HG02798 (cell line): Measurements from ENCODE around the gene STK33.

ENCODE experiments used
- ATAC-seq: cut with Tn5 transposase; IDR thresholded peaks from one replicate; pipeline ENCODE4 v1.9.1; 2021; ENCODE audit warnings: mild to moderate bottlenecking; ENCODE audit not compliant: unreplicated experiment, poor library complexity

STK33 gene

DNA sequence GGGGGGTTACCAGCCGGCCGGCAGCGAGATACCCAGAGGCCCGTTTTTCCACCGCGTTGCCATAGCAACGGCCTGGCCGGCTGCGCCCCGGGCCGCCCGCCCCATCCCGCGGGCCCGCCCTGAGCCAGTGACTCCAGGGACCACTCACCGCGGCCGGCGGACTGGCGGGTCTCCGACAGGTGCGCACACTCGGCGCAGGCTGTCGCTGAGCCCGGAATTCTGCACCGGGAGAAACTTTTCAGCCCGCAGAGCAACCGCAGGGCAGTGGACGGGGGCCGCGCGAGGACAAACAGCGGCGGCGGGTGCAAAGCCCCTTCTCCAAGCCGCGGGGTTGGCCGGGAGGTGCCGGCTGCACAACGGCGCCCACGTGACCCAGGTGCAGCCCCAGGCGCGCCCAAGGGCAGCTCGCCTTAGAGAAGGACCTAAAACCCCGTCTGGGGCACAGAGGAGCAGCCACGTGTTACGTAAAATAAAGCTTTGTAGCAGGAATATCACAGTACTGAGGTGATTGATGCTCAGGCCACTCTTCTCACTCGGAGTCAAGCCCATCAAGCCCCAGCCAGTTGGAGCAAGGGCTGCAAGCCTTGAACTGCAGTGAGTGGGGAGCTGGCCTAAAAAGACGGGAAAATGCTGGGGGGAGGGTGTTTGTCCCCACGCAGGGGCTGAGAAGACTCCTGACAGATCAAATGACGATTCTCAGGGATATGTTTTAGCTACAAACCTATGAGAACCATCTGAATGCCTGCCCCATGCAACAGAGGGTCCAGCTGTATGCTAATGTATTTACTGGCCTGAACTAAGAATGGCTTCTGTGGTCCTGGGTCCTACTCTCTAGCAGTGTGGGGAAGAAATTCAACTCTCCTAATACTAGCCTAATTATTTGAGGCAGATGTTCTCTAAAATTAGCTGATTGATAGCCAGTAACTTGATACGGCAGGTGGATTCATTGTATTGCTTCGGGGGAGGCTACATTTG lies at the start of gene STK33:
STK33 (minus strand) TSS at position 294 of the 975 bp plus-strand sequence. CDS start 119,323 bp downstream, outside the sequence.
- ATAC-seq = peak; percentile 96

DNA sequence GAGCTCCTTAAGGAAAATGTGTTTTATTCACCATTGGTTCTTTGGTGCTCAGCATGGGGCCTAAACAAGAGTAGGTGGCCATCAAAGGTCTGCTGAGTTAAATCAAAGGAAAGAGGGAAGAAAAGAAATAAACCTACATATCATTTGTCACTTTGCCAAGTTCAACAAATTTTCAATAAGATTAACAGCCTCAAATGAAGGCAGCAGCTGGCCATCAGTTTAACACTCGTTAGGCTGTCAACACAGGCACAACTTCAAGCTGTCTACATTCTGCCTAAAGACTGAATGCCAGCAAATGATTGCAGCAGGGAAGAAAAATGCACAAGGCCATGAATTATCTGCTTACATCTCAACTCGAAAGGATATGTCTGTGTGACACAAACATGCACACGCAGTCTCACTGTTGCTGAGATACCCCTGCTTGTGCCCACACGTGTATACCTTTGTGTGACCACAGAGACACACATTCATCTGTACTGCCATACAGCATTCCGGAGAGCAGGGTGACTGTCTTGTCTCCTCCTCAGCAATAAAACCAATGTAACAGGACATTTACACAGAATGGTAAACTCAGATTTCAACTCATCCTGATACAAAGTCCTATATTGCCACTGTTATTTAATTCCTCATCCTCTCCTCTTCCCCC lies 48.3 kb upstream of the STK33 start:
- no peak for ATAC-seq

DNA sequence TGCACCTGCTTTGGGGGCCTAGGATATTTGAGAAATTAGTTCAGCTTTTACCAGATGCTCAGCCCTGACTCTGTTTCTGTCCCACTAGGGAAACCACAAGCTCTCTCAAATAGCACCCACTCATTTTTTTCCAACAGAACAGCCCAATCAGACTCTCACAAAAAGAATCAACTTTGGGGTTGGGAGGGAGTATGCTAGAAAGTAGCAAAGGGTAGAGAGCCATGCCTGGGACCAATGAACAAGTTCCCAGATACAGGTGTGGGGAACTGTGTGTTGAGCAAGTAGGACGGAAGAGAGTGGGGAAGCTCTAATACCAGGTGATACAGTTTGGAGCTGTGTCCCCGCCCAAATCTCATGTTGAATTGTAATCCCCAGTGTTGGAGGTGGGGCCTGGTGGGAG lies 47.3 kb upstream of the STK33 start:
- ATAC-seq = no peak

DNA sequence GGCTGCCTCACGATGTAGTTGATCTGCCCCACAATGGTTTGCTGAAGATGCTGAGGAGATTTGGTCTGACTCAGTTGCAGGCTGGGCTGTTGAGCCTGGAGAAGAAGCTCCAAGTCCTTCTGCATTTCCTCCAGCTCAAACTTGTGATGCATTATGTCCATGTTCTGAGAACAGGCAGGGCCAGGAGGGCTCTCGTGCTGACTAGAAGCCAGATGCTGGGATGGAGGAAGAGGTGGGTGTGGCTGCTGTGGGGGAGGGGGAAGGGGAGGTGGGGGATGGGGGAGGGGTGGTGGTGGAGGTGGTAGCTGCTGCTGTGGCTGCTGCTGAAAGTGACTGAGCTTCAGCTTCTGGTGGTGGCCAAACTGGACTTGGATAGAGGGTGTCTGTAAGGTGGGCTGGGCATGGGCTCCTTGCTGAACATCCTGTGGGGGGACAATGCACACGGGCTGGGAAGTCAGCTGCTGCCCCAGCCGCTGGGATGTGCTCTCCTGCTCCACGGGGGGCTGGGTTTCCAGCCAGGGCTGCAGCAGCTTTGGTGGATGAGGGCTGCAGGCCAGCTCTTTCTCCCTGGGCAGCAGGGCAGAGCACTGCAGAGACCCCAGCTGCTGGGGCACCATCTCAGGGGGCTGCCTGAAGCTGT lies 46.4 kb upstream of the STK33 start:
- no peak for ATAC-seq

DNA sequence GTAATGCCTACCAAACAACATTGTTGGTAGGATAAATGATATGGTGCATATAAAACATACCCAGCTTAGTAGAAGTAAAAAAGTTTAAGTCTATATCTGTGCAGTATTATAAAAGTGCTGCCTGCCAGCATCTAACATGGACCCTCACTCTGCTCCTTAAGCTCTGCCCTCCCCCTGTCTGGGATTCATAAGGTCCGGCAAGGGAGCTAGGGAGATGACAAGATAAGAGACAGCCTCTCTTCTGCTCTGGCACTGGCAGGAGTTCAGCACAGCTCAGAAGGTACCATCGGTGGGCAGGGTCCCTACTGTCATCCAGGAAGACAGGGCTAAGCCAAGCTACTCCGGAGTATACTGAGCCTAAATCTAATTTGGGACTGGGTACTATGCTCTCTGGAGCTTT lies 45.6 kb upstream of the STK33 start:
- ATAC-seq = no peak

DNA sequence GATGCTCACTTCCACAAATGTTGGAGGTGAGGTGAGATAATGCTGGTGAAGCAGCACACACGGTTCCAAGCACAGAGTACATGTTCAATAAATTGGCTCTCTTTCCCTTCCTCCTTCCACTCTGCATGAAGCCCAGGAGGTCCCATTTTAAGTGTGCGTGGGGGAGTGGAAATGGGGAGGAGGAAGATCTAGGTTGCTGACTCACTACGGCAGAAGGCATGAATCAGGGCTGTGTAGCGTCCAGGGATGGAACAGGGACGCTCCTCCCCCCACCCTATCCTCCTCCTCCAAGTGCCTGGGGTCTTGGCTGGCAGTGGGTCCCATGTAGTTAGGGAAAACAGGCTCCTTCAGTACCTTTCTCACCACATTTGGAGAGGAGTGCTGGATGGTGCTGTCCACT lies 44.3 kb upstream of the STK33 start:
- no peak for ATAC-seq

DNA sequence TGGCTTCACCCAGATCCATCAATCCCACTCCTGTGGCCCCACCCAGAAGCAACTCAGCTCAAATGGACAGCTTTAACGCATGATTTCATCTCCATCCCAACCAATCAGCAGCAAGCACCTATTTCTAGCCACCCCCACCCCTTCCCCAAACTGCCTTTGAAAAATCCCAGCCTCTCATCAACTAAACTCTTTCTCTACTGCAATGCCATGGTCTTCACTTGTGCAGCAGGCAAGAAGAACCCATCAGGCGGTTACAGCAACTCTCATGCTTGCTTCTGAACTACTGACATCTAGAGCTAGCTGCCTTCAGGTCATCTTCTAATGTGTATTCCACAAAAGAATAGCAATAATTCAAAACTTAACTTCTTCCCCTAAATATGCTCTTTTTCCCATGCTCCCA lies 42.1 kb upstream of the STK33 start:
- no peak for ATAC-seq

DNA sequence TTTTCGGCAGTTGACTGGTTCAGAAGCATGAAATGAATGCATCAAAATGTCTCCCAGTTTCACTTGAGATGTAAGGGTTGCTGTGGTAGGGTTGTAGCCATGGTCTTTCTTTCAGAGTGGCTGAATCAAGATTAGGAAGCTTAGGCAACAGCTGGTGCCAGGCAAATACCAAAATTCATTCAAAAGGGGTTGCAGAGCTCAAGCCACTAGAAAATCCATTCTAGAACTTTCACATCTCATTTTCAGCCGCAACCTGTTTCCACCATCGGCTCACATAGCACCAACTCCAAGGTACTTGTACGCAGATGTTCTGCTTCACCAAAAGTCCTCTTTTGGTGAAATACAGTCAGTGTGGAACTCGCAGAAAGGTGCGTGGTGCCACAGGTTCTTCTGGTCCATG lies 40.5 kb upstream of the STK33 start:
- ATAC-seq = no peak

DNA sequence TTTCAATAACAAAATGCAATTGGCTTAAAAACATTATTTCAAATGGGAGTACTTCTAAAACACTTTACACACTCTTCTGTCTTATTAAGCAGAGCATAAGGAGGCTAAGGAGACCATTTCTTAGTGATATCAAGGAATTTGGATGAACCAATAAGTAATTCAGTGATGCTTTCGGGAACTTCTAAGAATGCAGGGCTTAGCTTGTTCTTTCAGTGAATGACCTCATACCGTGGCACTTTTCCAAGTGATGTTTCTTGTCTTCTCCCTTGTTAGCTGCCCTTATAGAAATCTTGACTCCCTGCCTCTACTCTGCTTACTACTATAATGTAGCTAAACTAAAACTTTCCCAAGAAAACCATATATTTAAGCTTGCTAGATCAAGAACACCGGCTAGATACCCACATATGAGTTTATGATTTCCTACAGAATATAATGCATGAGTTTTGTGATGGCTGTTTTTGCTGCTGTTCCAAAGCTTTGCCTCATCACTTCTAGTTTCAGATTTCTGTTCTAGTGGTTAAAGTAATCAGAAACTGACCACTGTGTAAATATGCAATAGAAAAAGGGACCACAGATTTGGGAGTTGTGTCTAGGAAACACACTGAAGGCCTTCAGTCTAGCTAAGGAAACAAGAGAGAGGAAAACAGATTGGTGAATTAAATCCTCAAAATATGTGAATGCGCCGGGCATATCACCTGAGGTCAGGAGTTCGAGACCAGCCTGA lies 37.5 kb upstream of the STK33 start:
- no peak for ATAC-seq

DNA sequence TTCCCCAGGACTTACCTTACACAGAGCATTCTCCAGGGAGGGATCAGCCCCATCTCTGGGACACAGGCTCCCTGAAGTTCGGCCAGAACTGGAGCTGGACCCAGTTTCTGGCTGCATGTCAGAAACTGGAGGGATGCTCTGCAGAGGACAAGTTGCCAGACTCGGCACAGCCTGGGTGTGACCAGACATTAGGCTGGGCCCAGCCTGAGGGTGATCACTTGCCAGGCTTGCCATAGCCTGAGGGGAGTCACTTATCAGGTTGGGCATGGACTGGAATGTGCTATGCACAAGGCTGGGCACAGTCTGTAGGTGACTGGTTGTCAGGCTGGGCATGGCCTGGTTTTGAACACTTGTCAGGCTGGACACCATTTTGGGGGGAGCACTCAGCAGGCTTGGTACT lies 30.7 kb upstream of the STK33 start:
- ATAC-seq = no peak

DNA sequence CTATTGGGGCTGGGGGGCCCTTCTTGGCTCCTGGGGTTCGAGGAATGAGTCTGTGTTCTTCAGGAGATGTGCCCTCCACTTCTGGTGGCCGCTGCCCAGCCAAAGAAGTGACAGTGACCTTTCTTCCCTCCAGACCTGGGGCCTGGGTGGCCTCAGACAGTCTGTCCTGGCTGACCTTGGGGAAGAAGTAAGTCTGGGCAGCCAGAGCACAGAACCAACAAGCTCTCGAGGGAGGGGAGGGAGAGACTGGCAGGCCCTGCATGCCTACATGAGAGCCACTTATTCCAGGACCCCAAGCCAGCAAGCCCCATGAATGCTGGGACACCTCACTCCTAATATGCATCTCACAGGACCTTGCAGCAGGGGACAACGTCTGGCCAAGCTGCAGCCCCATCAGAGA lies 27.1 kb upstream of the STK33 start:
- no peak for ATAC-seq

DNA sequence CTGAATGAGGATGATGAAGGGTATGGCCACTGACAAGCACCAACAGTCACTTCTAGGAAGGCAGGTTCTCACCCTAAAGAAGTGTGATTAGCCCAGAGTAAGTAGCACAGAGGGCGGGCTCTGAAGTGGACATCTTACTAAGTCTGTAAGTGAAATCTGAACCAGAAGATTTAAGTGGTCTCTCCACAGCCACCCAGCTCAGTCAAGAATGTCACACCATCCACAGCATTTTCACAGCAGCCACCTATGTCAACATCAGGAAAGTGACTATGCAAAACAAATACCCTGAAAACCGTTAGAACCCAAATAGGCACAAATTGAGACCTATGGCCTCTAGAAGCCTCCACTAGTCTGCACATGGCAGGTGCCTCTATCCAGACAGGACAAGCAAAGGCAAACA lies 23.0 kb upstream of the STK33 start:
- no peak for ATAC-seq

DNA sequence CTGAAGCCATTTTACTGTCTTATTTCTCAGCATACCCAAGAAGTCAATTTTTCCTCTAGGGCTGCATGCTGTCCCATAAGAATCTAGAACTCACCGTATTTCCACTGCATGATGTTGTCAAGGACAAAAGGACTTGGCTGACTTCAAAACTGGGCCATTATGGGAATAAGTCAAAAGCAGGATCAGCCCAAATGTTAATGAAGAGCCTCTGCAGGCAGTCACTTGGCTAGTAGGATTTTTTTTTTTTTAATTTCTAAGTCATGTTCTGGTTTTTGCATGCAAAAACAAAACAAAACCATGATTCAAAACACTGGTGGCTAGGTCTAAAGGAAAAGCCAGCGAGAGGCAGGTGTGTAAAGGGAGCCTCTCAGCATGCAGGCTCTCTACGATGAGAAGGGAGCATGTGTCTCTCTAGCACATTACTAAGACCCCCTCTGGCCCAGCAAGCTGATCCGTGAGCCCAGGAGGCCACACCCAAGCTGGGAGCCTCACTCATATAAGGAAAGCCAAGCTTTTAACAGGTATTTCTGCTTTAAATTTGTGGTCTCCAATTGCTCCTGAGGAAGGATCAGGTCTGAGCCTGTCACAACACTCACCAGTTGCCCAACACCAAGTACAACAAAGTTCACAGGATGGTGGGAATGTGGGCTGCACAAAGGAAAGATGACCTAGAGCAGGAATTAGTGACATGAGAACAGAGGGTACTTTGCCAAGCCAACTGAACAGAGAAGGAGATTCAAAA lies 21.4 kb upstream of the STK33 start:
- ATAC-seq = no peak

DNA sequence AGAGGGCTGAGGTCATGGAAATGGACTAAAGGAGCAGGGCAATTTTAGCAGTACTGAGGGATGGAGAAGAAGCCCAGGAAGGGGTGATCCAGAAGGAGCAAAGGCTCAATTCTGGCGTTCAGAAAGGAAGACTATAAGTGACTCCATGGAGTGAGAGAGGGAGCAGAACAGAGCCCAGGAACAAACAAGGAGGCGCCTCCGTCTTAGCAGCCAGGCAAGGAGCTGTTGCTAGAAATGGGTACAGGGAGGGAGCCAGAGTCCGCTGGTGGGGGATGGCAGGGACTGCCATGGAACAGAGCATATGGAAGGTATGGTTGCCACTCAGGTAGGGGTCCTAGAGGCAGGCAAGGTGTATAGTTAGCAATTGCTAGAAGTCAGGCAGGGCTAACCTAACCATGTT lies 20.5 kb upstream of the STK33 start:
- no peak for ATAC-seq

DNA sequence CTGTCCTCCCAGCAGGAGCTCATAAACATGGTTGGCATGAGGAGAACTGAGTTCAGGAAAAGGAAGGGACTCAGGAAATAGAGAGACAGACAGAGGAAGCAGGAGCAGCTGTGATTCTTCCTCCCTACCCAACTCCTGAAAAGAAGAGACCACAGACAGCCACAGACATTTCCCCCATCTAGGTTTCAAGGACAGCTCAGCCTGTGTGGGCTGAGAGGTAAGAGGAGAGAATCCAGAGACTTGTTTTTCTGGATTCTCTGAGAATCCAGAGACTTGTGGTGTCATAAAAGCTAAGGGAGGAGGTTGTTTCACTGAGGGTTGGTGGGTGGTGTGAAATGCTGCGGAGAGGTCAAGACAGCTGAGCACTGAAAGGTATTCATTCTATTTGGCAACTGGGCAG lies 19.0 kb upstream of the STK33 start:
- no peak for ATAC-seq

DNA sequence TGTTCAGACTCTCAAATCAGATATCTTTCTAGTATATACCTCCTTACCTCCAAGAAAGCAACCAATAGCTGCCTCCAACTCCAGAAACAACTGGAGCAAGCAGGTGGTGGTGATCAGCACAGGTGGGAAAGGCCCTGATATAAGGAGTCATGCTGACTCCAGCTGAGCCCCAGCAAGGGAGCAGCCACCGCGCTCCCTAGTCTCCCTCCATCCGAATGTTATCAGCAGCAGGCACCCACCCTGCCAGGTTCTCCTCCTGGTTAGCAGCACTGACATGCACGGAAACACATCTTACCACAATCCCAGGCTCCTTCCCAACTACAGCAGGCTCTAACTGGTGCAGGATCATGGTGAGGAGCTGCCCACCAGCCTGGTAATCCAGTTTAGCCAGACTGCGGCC lies 18.5 kb upstream of the STK33 start:
- ATAC-seq = no peak

DNA sequence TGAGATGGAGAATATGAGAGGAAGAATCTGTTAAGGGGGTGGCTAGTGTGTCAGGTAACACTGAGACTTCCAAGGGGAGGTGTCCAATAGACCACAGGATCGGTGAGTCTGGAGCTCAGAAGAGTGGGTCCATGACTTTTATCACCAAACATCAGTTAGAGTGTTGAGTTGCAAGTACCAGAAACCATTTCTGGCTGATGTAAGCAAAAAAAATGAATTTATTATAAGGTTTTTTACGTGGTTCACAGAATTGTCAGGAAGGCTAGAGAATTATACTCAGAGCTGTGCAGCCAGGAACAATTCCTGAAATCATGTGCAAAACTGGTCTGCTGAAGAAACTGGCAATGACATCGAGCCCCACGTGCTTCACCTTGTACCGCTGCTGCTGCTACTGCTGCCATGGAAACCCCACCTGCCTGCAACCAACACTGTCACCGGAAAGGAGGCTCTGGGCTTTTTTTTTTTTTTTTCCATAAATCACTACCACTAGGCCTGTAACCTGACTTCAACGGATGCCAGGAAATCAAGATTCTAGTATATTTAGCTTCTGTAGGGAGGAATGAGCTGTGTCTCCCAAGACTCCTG lies 16.6 kb upstream of the STK33 start:
- no peak for ATAC-seq

DNA sequence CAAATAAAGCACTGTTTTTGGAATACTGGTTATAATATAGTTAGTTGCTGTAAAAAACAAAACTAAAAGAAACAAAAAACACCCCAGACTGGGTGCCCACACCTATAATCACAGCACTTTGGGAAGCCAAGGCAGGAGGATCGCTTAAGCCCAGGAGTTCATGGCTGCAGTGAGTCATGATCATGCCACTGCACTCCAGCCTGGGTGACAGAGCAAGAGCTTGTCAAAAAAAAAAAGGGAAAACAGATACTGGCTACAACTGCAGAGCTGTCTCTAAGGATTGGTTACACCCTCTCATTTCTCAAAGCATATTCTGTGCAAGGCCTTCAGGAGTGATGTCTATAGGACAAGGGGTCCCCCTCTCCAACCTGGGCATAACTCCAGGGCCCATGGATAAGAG lies 14.6 kb upstream of the STK33 start:
- ATAC-seq = no peak

DNA sequence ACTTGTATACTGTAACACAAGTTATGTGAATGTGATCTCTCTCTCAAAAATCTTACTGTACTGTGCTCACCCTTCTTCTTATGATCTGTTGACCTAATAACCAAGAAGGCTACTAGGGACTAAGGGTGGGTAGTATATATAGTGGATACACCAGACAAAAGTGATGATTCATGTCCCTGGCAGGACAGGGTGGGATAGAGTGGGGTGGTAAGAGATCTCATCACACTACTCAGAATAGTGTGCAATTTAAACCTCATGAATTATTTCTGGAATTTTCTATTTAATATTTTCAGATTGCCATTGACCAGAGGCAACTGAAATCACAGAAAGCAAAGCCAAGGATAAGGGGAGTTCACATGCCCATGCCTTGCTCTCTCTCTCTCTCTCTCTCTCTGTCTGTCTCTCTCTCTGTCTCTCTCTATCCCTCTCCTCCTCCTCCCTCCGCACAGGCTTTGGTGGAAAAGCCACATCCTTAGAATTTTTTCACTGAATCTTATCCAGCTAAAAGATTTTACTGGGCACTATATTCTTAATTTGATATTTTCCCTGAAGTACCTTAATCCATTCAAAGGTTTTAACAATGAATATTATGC lies 12.0 kb upstream of the STK33 start:
- ATAC-seq = no peak
